Dermis blood vessel endothelial cell (primary cell): ENCODE results near the gene SETMAR. TPM values are rescaled to one million over a fixed set of nuclear protein-coding genes. Genes with fewer than 3 reads are reported as not detected.
A peak's percentile ranks its signal among the peaks of the same experiment; 100 is the strongest.
"Not testable (repeated sequence)": the region's sequence is repeated elsewhere in the genome, so short reads cannot be mapped to it uniquely, and the experiment has no call there.

Experiments used
- DNase-seq: peaks from one replicate; pipeline ENCODE4 v3.0.0; 2010
- total RNA-seq: library from RNA; depleted of rRNA; stranded (reverse); fragments of >200 nt; gene quantifications from 2 replicates; pipeline ENCODE4 v1.2.3, GENCODE V29; 2014

The SETMAR gene
- total RNA-seq, 1 donor from 2014 or later = 10.6 TPM

DNA sequence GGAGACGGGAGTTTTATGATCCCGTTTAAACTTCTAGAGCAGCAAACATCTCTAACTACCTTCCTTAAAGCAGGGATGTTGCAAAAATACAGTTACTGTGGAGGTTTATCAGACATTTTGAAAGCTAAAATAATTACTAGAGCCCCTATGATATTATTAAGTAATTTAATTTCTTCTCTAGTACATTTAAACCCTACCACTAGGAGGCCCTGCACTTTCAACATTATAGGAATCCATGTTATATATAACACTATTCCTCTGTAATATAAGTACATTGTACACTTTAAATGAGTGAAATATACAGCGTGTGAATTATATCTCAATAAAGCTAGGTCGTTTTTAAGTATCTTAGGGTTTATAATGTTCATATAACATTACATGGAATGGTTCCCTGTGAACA, 11.5 kb downstream of the SETMAR start:
- DNase-seq = peak; percentile 24

DNA sequence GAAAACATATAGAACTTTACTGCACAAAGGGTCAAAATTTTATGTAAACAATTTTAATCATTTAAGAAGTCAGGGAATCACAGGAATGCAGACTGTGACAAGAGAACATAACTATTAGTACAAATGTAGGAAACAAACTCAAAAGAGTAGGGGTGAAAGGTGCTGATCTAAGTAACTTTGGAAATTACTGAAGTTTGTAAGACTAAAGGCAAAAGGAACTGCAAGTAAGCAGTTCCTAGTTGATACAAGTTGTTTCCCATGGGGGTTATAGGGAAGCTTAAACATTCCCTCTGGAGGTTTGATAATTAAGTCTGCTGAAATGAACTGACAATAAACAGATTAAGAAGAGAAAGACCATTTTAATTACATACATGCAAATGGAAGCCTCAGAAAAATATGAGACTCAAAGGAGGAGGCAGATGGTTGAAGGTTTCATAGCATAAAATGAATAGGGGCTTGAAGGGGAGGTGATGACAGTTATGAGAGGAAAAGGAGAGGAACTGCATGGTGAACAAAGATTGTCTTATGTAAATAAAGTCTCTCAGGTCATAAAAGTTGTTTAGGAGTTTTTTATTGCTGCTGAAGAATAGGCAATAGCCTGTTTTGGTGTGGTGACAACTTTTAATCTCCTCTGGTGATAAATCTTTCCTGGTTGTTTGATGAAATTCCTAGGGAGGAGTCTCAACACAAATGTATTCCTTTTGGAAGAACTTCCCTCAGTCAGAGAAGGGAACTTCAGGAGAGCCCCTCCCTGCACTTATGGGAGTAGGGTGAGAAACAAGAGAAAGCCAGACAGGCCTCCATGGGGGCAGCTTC, 17.1 kb downstream of the SETMAR start:
- no peak for DNase-seq

DNA sequence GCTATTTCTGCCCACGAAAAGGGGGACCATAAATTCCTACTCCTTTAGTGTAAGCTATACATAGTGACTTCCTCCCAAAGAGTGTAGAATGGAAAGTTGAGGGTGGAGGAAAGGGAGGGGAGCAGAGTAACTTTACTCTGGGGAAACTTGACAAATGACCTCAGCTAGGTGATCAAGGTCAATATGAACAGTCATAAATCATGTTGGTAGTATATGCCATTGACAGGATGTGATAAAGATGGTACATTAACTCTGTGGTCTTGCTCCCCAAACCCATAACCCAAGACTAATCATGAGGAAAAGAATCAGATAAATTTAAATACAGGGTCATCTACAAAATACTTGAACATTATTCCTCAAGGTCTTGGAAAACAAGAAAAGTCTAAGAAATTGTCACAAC, 18.6 kb downstream of the SETMAR start:
- no peak for DNase-seq

DNA sequence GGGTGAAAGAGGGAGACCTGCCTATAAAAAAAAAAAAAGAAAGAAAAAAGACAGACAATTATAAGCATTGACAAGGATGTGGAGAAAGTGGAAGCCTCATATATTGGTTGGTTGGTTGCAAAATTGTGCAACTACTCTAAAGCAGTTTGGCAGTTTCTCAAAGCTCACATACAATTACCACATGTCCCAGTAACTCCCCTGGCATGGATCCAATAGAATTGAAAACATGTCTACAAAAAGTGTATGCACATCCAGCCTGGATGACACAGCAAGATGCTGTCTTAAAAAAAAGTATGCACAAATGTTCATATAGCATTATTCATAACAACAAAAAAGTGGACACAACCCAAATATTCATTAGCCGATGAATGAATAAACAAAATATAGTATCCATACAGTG, 19.5 kb downstream of the SETMAR start:
- no peak for DNase-seq

DNA sequence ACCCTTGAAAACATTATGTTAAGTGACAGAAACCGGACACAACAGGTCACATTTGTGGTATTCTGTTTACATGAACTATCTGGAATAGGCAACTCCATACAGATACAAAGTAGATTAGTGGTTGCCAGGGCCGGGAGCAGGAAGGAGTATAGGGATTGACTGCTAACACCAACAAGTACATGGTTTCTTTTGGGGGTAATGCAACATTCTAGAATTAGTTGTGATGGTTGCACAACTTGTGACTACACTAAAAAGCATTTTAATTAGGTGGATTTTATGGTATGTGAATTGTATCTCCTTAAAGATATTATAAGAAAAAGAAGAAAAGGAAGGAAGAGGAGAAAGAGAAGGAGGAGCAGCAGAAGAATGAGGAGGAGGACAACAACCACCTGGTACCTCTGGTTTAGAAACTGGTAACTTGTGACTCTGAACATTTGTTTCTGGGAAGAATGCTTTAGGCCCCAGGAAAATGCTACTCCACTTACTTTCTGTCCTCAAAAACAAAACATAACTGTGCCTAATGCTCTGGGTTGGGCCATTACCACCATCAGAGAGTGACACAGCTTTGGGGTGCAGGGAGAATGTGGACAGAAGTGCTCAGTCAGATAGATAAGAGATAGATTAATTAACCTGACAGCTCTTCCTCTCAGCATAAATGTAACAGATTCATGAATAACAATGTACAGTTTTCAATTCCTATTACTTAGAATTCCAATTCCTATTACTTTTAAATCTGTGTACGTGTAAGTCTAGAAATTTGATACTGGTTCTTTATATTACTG, 20.3 kb downstream of the SETMAR start:
- no peak for DNase-seq

DNA sequence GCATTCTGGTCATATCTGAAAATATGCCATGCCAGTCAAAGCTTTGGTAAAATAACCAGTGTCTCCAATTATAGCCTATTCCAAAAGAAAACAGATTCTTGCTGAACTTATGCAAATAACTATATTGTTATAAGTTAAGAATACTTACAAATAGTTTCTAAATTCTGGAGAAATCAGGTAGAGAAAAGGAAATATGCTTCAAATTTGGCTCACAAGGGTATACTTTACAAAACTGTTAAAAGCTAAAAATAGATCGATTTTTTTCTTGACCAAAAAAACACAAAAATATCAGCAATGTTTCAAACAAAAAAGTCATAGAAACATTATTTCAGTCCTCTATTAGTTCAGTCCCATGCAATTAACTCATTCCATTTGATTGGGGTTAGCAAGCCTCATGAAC, 23.7 kb downstream of the SETMAR start:
- no peak for DNase-seq

DNA sequence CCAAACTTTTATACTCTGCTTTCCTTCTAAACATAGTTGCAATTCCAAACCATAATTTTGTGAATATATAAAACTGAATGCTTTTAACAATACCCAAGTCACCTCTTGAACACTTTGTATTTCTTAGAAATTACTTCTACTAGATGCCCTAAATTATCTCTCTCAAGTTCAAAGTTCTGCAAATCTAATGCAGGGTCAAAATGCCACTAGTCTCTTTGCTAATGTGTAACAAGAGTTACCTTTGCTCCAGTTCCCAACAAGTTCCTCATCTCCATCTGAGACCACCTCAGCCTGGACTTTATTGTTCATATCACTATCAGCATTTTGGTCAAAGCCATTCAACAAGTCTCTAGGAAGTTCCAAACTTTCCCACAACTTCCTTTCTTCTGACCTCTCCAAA, 26.6 kb downstream of the SETMAR start:
- not testable (repeated sequence) for DNase-seq

DNA sequence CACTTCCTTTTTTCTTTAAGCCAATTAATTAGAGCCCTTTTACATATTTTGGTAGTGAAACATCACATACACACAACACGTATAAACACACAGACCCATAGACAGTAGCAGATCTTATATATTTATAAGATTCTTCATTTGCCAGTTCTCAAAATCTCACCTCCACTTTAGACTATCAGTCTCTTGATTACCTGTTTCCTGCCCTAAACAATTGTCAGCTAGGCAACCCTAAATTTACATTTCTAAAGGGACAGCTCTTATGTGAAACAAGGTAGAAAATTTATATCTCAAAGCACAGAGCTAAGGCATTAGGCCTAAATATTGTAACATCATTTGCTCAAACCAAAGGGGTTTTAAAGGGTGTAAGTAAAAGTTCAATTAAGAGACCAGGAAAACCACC, 28.9 kb downstream of the SETMAR start:
- no peak for DNase-seq

DNA sequence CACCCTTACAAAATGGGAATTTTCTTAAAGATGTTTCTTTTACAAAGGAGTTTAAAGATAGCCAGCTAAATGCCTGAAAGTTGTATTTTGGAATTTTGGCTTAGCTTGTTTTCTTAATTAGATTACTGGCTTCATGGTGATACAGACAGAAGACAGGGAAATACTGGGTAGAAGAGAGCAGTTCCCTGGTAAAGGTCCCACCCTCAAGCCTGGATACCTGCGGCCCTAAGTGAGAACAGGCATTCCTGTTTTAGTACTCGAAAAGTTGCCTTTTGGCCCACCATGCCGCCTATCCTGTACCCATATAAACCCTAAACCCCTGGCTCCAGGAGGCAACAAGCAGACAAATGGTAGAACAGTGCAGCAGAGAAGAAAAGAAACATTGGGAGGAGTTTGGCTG, 29.4 kb downstream of the SETMAR start:
- DNase-seq = no peak

DNA sequence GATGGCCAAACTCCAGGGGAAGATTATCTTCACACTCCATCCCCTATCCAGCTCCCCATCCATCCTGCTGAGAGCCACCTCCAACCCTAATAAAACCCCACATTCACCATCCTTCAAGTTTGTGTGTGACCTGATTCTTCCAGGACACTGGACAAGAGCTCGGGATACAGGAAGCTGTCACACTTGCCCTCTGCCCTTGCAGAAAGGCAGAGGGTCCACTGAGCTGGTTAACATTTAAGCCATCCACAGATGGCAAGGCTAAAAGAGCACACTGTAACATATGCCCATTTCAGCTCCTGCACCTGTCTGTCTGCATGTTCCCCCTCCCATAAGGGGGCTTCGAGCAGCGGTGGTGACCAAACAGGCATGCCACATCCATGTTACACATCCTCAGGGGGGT, 29.8 kb downstream of the SETMAR start:
- DNase-seq = no peak

DNA sequence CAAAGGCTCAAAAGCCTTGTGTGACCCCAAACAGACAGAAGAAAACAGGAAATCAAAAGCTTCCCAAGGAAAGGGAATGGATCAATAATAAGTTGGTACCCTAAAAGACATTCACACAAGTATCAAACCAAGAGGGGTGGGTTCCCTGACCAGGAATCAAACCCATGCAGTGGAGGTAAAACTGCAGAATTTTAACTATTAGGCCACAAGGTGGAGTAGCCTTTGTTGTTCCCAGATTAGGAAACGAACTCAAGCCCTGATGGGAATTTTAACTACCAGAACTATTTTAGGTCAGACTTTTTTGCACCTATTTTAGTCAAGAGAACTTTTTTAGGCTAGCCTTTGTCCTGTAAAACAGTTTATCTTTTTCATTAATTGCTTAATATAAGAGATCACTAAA, 31.4 kb downstream of the SETMAR start:
- DNase-seq = peak; percentile 7

DNA sequence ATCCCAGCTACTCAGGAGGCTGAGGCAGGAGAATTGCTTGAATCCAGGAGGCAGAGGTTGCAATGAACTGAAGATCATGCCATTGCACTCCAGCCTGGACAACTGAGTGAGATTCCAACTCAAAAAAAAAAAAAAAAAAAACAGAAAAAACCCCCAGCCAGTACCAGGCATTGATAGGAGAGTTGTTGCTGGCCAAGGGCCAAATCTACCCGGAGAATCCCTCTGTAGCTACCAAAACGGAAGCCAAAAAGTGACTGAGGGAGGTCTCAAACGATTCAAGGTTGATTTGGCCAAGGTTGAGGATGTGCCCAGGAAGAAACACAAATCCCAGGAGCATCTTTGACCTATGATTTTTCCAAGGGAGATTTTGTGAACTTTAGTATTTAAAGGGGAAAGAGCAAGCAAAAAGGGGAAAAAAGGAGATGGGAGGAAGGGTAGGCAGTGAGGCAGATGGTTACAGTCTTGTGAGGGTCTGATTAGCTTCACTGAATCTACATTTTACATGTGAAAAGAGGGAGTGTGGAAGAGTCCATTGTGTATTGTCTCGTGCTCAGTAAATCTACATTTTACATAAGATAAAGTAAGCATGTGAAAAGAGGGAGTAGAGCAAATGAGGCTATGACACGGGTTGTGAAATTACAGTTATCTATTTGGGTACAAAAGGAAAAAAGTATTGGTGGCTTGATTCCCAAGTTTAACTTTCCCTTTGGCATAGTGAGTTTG, 32.8 kb downstream of the SETMAR start:
- DNase-seq = no peak

DNA sequence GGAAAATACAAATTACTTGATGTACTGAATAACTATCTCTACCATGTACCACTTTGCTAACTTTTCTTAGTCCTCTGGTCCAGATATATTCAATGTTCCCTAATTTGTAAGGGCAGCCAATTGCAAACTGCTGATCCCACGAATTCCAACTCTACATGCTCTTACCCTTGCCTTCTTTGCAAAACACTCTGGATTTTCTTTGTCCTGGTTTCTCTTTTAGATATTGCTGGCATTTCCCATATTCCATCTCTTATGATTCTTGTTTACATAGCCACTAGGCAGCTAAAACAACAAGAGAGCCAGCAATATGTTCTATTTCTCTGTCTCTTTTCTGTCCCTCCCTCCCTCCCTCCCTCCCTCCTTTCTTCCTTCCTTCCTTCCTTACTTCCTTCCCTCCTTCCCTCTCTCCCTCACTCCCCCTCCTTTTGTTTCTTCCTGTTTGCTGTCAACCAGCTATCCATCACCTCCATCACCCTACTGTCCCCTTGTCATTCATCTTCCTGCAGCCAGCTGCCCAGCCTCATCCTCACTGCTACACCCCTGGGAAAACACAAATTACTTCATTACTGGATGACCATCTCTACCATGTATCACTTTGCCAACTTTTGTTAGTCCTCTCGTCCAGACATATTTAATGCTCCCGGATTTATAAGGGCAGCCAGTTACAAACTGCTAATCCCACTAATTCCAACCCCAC, 33.8 kb downstream of the SETMAR start:
- DNase-seq = no peak

DNA sequence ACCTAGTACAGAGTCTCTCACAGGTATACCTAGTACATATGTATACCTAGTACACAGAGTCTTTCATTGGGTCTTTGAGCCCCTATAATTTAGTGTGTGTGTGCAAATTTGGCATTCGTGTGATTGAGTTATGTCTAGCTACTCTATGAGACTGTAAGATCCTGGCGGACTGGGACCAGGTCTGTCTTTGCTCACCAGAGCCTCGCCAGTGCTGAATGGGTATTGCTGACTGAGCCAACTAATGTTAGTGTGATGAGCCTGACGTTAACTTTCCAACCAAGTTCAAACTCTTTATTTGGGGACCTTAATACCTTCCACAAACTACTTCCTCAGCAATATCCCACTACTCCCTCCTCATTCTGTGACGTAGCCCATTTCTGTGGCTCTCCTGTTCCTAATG, 35.6 kb downstream of the SETMAR start:
- no peak for DNase-seq

DNA sequence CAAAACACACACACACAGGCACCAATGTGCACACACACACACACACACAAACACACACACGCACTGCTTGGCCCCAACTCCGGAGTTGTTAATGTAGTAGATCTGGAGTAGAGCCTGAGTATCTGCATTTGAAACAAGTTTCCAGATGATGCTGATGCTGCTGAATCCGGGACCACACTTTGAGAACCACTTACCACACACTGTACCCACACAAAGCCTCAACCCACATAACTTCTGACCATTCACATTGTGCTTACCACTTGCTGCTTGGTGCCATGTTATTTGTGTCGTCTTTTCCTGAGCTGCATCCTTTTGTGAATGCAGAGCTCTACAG, 36.9 kb downstream of the SETMAR start:
- no peak for DNase-seq

DNA sequence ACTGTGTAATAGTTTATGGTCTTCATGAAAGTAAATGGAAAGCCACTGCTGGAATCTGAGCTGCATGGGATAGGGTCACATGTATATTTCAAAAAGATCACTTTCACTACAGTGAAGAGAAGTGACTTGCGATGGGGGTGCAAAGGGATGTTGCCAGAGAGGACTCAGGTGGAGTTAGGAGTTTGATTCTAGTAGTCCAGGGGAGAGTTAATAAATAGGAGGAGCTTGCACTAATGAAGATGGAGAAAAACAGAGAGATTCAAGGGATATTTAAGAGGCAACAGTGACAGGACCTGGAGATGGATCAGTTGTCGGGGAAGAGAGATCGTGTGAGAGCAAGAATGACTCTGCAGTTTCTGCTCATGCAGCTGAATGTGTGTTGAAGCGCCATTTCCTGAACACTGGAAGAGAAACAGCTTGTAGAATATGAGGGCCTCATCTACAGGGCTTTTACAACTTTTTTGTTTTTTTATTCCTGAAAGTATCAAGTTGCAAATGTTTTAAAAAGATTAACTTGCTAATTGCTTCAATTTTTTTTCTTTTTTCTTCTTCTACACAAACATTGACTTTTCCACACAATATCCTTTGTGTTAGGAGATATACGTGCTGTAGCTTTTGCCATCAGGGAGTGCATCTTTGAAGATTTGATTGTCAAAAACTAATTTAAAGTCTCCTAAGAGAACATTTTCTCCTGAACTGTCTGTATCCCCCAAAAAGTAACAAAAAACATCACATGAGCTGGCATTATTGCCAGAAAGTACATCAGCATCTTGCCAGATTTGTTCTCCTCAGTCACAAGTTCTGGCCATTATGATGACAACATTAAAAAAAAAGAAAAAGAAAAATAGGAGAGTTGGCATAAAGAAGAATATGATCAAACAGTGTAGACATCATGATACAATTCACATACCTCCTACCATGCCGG, 37.5 kb downstream of the SETMAR start:
- peak; percentile 25 for DNase-seq

DNA sequence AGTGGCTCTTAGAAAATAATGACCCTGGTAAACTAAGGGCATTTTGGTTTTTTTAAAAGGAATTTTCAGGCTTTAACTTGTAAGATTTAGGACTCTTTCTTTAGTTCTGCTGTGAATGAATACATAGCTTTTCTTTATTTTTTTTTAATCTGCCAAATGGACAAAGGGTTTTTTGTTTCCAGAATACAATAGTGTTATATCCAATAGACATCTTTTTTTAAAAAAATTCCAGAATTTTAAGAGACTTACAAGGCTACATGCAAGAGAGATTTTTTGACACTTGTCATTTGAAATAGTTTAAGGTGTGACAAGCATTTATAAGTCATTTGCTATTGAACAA, 38.1 kb downstream of the SETMAR start:
- no peak for DNase-seq

DNA sequence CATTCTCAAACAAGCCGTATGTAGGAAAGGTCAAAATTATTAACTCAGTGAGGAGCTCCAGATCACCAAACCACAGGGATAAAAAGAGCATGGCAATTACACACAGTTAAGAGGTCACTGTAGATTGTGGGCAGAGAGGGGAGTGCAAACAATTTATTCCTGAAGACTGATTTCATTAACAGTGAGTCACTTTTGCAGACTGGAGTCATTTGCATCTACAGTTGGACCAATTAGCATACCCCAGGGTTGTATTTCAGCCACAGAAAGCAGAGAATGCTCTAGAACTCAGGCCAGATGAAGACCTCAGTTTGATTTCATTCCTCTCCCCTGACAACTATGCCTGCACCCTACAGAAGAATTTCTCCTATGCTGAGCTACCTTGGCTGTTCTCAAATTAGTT, 40.1 kb downstream of the SETMAR start:
- DNase-seq = no peak

DNA sequence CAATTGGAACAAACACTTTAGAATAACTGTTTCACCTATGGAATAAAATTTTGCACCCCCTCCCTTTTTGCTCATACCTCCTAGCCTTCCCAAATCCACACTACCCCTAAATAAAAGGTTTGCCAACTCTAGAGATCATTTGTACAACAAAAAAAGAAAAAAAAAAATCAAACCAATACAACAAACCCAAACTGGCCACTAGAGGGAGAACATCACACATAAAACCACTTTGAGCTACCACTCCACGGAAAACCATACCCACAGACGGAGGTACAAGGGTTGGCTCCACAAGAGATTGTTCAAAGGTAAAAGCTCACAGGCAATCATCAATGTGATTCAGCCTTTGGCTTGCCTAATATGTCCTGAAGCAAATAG, 47.6 kb downstream of the SETMAR start:
- DNase-seq = peak; percentile 90

DNA sequence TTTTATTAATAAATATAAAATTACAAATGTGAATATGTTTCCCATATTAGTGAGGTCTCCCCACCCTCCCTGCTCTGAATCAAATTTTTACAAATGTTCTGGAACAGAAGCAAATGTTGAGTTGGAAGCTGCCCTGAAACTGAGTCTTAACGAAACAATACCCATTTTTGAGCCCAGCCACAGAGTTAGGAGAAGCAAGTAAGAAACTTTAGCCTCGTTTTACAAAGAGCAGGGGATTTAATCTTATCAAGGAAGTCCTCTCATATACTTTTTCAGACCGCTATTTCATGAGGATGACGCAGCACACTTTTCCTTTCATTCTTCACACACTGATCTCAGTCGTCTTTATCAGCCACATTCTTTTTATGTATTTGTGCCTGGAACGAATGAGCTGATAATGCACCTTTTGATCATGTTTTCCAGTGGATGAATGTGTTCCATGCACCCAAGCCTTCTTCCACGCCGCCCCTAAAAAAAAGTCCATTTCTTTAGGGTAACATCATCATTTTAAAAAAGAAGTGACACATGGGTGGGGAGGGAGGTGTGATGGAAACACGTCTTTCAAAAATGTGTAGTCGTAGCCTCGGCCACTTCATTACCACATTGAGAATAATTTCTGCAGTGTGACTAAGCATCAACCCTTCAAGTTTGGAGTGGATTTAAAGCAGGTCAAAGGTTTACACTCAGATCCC, 48.1 kb downstream of the SETMAR start:
- DNase-seq = peak; percentile 62

DNA sequence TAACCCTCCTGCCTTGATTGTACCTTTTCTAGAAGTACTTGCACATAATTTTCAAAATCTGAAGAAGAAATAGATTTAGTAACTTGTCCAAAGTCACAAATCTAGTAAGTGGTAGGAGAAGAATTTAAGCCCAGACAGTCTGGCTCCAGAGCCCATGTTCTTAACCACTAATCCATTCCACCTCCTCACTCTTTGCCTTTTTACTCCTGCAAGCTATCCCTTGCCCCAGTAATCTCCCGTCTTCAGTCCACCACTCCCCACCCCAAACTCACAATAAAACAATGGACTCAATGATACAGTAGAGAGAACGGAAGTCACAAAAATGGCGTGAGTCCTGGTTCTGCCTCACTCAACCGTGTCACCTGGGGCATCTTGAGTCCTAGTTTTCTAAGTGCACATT, 48.7 kb downstream of the SETMAR start:
- DNase-seq = no peak
